Gastrocnemius medialis (tissue), 4 donors: ENCODE data around the gene CTSA. TPM values are rescaled to one million over a fixed set of nuclear protein-coding genes. Genes with fewer than 3 reads are reported as not detected.

Source experiments
- ATAC-seq, 2 donors: fragments of 150-250 bp; one replicate each; pipeline ENCODE4 v1.9.1; 2016
- DNase-seq, 2 donors: peaks; one replicate each; pipeline ENCODE4 v3.0.0-alpha.2; 2019
- H3K27ac ChIP-seq, 4 donors: fragments of 200-600 bp; sonication (generic); 1 replicate in 1 of 4; 2 replicates in 3 of 4; pipeline ENCODE4 v1.5.1; 2016 to 2018; ENCODE audit warnings: mild to moderate bottlenecking in 2 of 4, moderate library complexity in 1 of 4
- H3K27me3 ChIP-seq, 3 donors: fragments of 200-600 bp; sonication (generic) in 2 of 3; 1 replicate in 1 of 3; 2 replicates in 2 of 3; pipeline versions ENCODE4 v1.5.1 to v1.6.0; 2016 to 2019; ENCODE audit warnings: mild to moderate bottlenecking in 1 of 3, moderate library complexity in 1 of 3
- H3K36me3 ChIP-seq, 2 donors: fragments of 200-600 bp; sonication (generic) in 1 of 2; one replicate each; pipeline ENCODE4 v1.5.1; 2017 to 2018
- H3K4me1 ChIP-seq, 2 donors: fragments of 200-600 bp; sonication (generic) in 1 of 2; one replicate each; pipeline ENCODE4 v1.5.1; 2016 to 2017; ENCODE audit warnings: mild to moderate bottlenecking in 2 of 2
- H3K4me3 ChIP-seq, 4 donors: fragments of 200-600 bp; sonication (generic) in 3 of 4; 1 replicate in 1 of 4; 2 replicates in 3 of 4; pipeline ENCODE4 v1.5.1; 2016 to 2019; ENCODE audit warnings: mild to moderate bottlenecking in 2 of 4
- H3K9me3 ChIP-seq, 3 donors: fragments of 200-600 bp; sonication (generic) in 2 of 3; 1 replicate in 1 of 3; 2 replicates in 2 of 3; pipeline ENCODE4 v1.5.1; 2016 to 2019
- CTCF ChIP-seq, 5 experiments: fragments of 450-650 bp in 3 of 5; fragments of 200-600 bp in 2 of 5; sonication (generic) in 2 of 5; IDR thresholded peaks in 4 of 5; conservative IDR thresholded peaks in 1 of 5; 1 replicate in 4 of 5; 2 replicates in 1 of 5; pipeline ENCODE4 v1.5.1; 2016 to 2019; ENCODE audit warnings: antibody characterized with exemption in 5 of 5, mild to moderate bottlenecking in 3 of 5, moderate library complexity in 3 of 5
- in situ Hi-C, 4 donors: fragments of 200-750 bp; cut with MboI; loops; one replicate each; pipeline versions ENCODE4 v1.15.0 to v1.8.0; 2017; ENCODE audit warnings: low sequenced_read_pairs in 4 of 4
- intact Hi-C: fragments of 100-400 bp; cut with DNase I; formaldehyde crosslinking; loops from one replicate; pipeline ENCODE4 v1.15.1; 2023; ENCODE audit warnings: low total_unique reads
- total RNA-seq, 4 donors: library from RNA; depleted of rRNA; stranded (reverse); fragments of >200 nt; gene quantifications; one replicate each; pipeline versions ENCODE4 v1.1.0 to v1.2.3, GENCODE V29; 2016

The CTSA gene
- total RNA-seq, 4 donors from 2014 or later: 21.9 to 59.2 (median 46.2) TPM

GRCh38 chr20:45948261-45948733 lies 57.2 kb downstream of the CTSA start:
- Histone ChIP-seq H3K4me3 (no peak overlapping the region), H3K9me3 (no peaks in the 10 kb centered on the region), H3K27ac (peak overlapping the region; percentile 86 to 96 (median 92)), H3K4me1 (peaks cover 15 to 35% of the 10 kb centered on the region in 2 donors), H3K27me3 (no peaks in the 10 kb centered on the region), H3K36me3 (peaks cover 0 to 82% of the 10 kb centered on the region in 2 donors)
- ATAC-seq (no peak), DNase-seq (no peak)
- intact Hi-C loops (loop anchor here (2.0 kb wide), 1 partner anchor 19 kb away; no protein-coding TSS in a partner anchor), in situ Hi-C loops (loop anchor here in 1 of 4 donors (10.0 kb wide), 1 partner anchor 123 kb away; the partner anchor contains the start of gene TNNC2)
- no peak for TF ChIP-seq CTCF (IDR thresholded peaks at IDR 0.05 in 4 of 5, conservative IDR thresholded peaks at IDR 0.05 in 1 of 5)

Other genes starting within 250 kb of the CTSA start
- not detected for gene WFDC11, start 221.1 kb upstream of the CTSA start, total RNA-seq
- not detected for gene WFDC13, start 189.3 kb upstream of the CTSA start, total RNA-seq
- gene WFDC10B, start 186.3 kb upstream of the CTSA start, total RNA-seq: not detected
- not detected for gene SPINT4, start 169.0 kb upstream of the CTSA start, total RNA-seq
- not detected for gene WFDC3, start 99.5 kb upstream of the CTSA start, total RNA-seq
- gene DNTTIP1, start 99.4 kb upstream of the CTSA start, total RNA-seq: 10 to 100 TPM; 26.1 to 41.9 (median 36.4) TPM
- gene UBE2C, start 78.7 kb upstream of the CTSA start, total RNA-seq: under 1 TPM in 1 of 4 donors, not detected in 3; 0.84 TPM
- gene TNNC2, start 64.0 kb upstream of the CTSA start, total RNA-seq: 1,000 to 10,000 TPM; 2,919 to 3,968 (median 3,006) TPM
- gene SNX21, start 57.5 kb upstream of the CTSA start, total RNA-seq: 100 to 1,000 TPM in 2 of 4 donors, 10 to 100 TPM in 2; 35.8 to 114 (median 79.0) TPM
- 10 to 100 TPM; 32.3 to 66.2 (median 41.4) TPM for gene ACOT8, start 33.9 kb upstream of the CTSA start, total RNA-seq
- gene ZSWIM3, start 33.7 kb upstream of the CTSA start, total RNA-seq: 1 to 10 TPM; 1.3 to 3.3 (median 2.1) TPM
- 1 to 10 TPM; 5.7 to 8.5 (median 6.9) TPM for gene ZSWIM1, start 10.1 kb upstream of the CTSA start, total RNA-seq
- gene SPATA25, start 3.7 kb upstream of the CTSA start, total RNA-seq: 1 to 10 TPM in 2 of 4 donors, under 1 TPM in 1, not detected in 1; 0.71 to 4.1 (median 1.8) TPM
- gene NEURL2, start 127 bp upstream of the CTSA start, total RNA-seq: 10 to 100 TPM in 2 of 4 donors, 1 to 10 TPM in 2; 4.9 to 24.1 (median 10.2) TPM
- gene PLTP, start 20.8 kb downstream of the CTSA start, total RNA-seq: 10 to 100 TPM; 22.2 to 77.3 (median 37.3) TPM
- gene PCIF1, start 43.3 kb downstream of the CTSA start, total RNA-seq: 10 to 100 TPM; 32.1 to 51.2 (median 37.0) TPM
- gene ZNF335, start 80.9 kb downstream of the CTSA start, total RNA-seq: 10 to 100 TPM in 3 of 4 donors, 1 to 10 TPM in 1; 8.3 to 19.1 (median 12.7) TPM
- 1 to 10 TPM in 1 of 4 donors, under 1 TPM in 3; 0.51 to 1.4 (median 0.67) TPM for gene MMP9, start 117.6 kb downstream of the CTSA start, total RNA-seq
- gene SLC12A5, start 137.9 kb downstream of the CTSA start, total RNA-seq: not detected
- gene NCOA5, start 198.6 kb downstream of the CTSA start, total RNA-seq: 10 to 100 TPM; 14.7 to 21.5 (median 19.0) TPM
- 10 to 100 TPM in 1 of 4 donors, 1 to 10 TPM in 3; 7.2 to 13.0 (median 8.2) TPM for gene CD40, start 227.0 kb downstream of the CTSA start, total RNA-seq